Stimulated activated CD4-positive, alpha-beta T cell treated with anti-CD3 and anti-CD28 coated beads, Interleukin-1b, Interleukin-23, amount 100 ng/mL, for 4 hours (primary cell): Measurements from ENCODE around the gene TENT4A.

Source experiments
- DNase-seq, 2 donors: peaks; one replicate each; pipeline ENCODE4 v3.0.0-alpha.2; 2020; ENCODE audit warnings: low read depth in 2 of 2

Gene TENT4A

DNA sequence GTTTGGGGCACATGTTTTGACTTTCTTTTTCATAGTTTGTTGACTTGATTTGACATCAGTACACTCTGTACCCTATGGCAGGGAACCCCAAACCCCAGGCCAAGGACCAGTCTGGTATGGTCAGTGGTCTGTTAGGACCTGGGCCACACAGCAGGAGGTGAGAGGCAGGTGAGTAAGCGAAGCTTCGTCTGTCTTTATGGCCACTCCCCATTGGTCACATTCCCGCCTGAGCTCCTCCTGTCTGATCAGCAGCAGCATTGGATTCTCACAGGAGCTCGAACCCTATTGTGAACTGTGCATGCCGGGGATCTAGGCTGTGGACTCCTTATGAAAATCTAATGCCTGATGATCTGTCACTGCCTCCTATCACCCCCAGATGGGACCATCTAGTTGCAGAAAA is 88.0 kb downstream of the TENT4A start:
- DNase-seq: no peak

DNA sequence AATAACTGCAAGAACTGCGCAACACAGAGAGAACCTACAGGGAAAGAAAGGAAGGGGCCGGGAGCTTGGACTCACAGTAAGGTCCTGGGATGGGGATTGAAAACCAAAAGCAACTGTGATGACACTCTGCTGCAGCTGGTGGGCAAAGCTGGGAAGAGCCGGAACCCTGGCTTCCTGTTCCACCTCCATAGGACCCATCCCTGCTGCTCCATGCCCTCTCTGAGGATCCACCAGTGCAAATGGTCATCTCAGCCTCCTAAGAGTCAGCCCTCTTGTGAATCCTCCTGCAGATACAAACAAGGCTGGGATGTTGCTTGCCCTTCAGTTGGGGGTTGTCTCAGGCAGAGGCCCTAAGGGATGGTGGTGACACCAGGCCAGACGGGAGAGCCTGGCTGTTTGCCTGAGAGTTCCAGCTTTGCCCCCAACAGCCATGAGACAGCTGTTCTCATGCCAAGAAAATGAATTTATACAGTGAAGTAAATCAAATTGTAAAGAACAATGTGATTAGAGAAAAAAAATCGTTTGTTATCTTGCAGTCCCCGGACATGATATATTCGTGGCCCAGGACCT is 90.8 kb downstream of the TENT4A start:
- DNase-seq: no peak

DNA sequence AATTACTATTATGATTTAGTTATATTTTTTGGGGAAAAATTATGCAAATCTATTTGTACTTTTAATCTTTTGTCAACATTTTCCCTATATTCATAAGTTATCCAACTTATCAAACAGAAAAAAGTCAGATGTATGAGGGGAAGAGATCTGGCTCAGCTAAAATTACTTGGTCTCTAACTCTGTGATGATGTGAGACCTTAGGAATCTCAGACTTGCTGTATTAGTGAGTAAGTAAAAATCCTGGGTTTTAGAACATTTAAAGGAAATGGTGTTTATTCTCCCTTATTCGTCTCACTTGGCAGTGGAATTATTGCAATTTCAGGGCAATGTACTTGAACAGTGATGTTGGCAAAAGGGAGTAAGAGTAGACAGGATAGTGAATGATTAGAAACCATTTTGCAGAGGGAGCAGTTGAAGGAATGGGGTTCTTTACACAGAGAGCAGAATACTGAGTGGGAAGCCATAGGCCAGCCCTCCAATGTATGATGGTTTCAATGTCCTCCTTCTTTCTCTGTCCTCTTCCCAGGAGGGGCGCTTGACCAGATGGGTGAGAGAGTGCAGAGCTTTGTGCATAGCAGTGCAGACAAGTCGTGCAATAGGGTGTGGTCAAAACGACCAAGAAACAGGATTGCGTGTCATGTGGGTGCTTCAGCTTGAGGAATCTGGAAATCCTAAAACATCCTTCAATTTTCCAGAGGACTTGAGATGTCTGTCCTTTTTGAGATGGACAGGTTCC is 91.7 kb downstream of the TENT4A start:
- no peak for DNase-seq

DNA sequence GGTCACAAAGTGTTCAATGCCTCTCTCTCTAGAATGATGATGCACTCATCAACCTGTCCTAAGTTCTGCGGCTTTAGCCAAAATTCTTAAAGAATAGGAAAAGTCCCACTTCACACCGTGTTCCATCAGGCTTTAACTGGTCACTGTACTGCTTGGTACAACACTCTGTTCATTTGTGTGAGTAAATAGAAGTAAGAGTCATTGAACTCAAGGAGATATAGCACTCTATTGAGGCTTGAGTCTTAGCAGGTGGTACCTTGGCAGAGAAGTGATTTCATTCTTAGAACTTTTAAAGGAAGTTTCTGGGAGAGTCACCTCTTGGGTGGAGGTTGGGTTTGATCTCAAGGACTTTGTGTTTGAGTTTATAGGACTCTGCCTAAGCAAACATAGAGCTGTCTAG is 92.6 kb downstream of the TENT4A start:
- no peak for DNase-seq
